Activated naive CD4-positive, alpha-beta T cell treated with anti-CD3 and anti-CD28 coated beads for 36 hours (primary cell): Measurements from ENCODE around the gene CNTNAP1. TPM values are rescaled to one million over a fixed set of nuclear protein-coding genes. Genes with fewer than 3 reads are reported as not detected.

ENCODE experiments used
- CTCF ChIA-PET: fragments of 350-600 bp; sonication (Branson Sonifier 250); formaldehyde crosslinking; loops from one replicate; lab custom pipeline; 2021; ENCODE audit warnings: antibody characterized with exemption; lab: Charles Lee
- DNase-seq: peaks from one replicate; pipeline ENCODE4 v3.0.0-alpha.2; 2020
- H3K27ac Mint-ChIP-seq: one replicate; pipeline ENCODE4 v1.8.0; 2021; ENCODE audit warnings: mild to moderate bottlenecking, mixed read lengths
- H3K27me3 Mint-ChIP-seq: one replicate; pipeline ENCODE4 v1.8.0; 2021; ENCODE audit warnings: low read depth, mixed read lengths
- H3K36me3 Mint-ChIP-seq: one replicate; pipeline ENCODE4 v1.8.0; 2021; ENCODE audit warnings: low read depth, mixed read lengths
- H3K4me1 Mint-ChIP-seq: one replicate; pipeline ENCODE4 v1.8.0; 2021; ENCODE audit warnings: low read depth, mixed read lengths
- H3K4me3 Mint-ChIP-seq: one replicate; pipeline ENCODE4 v1.8.0; 2021; ENCODE audit warnings: mild to moderate bottlenecking, moderate library complexity, mixed read lengths
- H3K9me3 Mint-ChIP-seq: one replicate; pipeline ENCODE4 v1.8.0; 2021; ENCODE audit warnings: mixed read lengths
- intact Hi-C: fragments of 100-400 bp; cut with micrococcal nuclease; formaldehyde crosslinking; loops from one replicate; pipeline ENCODE4 v1.15.1; 2023
- total RNA-seq, 2 experiments: library from RNA; stranded (reverse); gene quantifications; one replicate each; pipeline ENCODE4 v1.2.3, GENCODE V29; 2021

The CNTNAP1 gene
- total RNA-seq, 2 experiments from 2014 or later: 1.4 to 1.5 TPM

DNA sequence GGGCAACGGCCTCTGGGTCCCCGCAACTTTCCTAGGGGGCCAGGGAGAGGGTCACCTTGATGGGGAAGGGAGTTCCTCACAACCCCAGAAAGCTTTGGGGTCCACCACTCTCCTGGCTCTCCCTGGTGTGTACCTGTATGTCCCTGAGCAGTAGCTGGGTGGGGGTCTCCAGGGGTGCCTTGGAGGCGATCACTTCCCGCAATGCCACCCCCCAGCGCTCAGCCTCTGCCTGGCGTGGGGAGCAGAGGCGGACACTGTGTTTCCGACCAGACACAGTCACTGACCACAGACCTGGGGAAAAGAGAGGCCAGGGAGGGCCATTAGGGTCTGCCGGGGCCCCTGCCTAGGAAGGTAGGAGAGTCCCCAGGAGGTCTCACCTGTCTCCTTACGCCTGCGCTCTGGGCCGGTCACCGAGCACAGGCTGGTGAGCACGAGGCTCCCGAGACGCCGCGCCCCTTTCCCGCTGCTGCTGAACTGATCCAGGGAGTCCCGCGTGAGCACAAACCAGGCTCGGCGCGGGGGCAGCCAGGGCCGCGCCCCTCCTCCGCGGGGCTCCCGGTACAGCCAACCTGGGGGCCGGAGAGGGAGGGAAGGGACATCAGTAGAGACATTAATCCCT is 9.0 kb upstream of the CNTNAP1 start:
- H3K9me3 Mint-ChIP-seq: no peaks in the 10 kb centered on the region
- CTCF ChIA-PET: interaction anchor here (0.6 to 1.6 kb wide), 3 partner anchors 12 to 95 kb away, joined by 3 to 5 read pairs (median 4); no protein-coding TSS in a partner anchor

DNA sequence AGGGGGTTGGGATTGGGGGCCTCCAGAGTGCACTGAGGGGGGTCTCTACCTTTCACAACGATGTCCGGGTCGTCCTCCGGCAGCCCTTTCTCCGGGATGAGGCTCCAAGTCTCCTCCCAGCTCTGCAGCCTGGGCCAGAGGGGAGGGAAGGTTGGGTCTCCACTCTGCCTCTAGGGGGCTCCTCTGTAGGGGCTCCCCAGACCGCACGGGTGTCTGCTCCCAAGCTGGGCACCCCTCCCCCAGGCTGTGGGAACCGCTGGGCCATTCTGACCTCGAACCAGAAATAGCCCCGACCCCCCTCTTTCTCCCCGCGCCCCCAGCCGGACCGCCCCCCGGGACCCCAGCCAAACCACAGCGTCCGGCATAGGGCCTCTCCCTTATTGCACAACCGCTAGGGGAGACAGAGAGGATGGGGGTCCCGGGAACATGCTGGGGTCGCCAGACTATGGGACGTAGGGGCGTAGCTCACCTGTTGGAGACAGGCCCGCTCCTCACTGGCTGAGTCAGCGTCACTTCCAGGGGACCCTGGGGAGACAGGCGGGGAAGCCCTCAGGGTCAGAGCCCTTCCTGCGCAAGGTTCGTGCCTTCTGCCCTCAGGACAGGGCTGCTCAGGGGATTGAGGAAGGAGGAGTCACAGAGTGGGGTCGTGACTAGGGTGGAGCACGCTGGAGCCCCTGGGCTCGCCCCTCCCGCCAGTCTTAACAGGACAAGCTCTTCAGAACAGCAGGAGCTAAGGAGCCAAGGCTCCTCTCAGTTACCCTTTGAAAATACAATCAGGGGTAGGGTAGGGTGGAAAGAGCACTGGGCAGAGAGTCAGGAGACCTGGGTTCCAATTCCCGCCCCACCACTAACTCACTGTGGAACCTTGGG is 8.2 kb upstream of the CNTNAP1 start:
- peaks cover 46% of the 10 kb centered on the region for H3K4me1 Mint-ChIP-seq
- no peaks in the 10 kb centered on the region for H3K9me3 Mint-ChIP-seq
- H3K27ac Mint-ChIP-seq: no peak overlapping the region
- intact Hi-C loops: loop anchor here (10.0 kb wide), 2 partner anchors 249 to 329 kb away; partner anchors contain the start of gene CAVIN1
- no peak overlapping the region for H3K4me3 Mint-ChIP-seq
- CTCF ChIA-PET: interaction anchor here (0.6 to 1.6 kb wide), 5 partner anchors 13 to 74 kb away, joined by 3 to 5 read pairs (median 3); no protein-coding TSS in a partner anchor
- H3K36me3 Mint-ChIP-seq: no peaks in the 10 kb centered on the region
- peaks cover 53% of the 10 kb centered on the region for H3K27me3 Mint-ChIP-seq
- DNase-seq: peak; percentile 40

More for the DNA sequence above, 9.0 kb upstream of the CNTNAP1 start:
- intact Hi-C loops: loop anchor here (10.0 kb wide), 2 partner anchors 249 to 329 kb away; partner anchors contain the start of gene CAVIN1
- DNase-seq: no peak
- Mint-ChIP-seq H3K4me1 (peaks cover 42% of the 10 kb centered on the region), H3K27ac (no peak overlapping the region), H3K4me3 (no peak overlapping the region), H3K36me3 (no peaks in the 10 kb centered on the region), H3K27me3 (peaks cover 54% of the 10 kb centered on the region)

DNA sequence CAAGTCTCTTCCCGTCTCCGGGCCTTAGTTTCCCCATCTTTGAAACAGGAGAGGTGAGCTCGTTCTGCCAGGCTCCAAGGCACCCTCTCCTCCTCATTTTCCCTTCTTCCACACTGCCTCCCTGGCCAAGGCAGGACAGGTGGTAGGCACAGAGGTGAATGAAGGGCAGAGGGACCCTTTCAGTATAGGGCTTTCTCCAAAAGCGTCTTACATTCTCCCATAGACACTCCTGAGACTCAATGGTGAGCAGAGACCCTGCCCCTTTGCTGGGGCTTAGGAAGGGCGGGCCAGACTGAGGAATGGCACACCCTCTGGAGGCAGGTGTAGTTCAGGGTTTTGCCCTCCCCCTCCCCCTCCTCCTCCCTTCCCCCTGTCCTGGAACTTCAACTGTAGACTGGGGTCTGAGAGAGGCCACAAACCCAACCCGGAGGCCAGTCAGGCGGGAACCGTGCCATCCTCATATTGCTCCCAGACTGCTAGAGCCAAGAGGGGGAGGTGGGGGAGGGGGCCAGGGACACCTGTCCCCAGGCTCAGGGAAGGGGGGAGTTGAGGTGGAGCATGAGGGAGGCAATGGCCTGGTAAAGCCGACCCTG is 7.5 kb upstream of the CNTNAP1 start:
- intact Hi-C loops: loop anchor here (5.0 to 10.0 kb wide), 5 partner anchors 143 to 563 kb away; partner anchors contain the start of genes CAVIN1 and DHX58
- Mint-ChIP-seq H3K27me3 (peaks cover 47% of the 10 kb centered on the region), H3K4me3 (no peak overlapping the region), H3K9me3 (no peaks in the 10 kb centered on the region), H3K36me3 (no peaks in the 10 kb centered on the region), H3K4me1 (peaks cover 52% of the 10 kb centered on the region), H3K27ac (no peak overlapping the region)
- CTCF ChIA-PET: interaction anchor here (0.6 to 1.6 kb wide), 4 partner anchors 13 to 75 kb away, joined by 3 to 5 read pairs (median 3); no protein-coding TSS in a partner anchor
- DNase-seq: no peak

DNA sequence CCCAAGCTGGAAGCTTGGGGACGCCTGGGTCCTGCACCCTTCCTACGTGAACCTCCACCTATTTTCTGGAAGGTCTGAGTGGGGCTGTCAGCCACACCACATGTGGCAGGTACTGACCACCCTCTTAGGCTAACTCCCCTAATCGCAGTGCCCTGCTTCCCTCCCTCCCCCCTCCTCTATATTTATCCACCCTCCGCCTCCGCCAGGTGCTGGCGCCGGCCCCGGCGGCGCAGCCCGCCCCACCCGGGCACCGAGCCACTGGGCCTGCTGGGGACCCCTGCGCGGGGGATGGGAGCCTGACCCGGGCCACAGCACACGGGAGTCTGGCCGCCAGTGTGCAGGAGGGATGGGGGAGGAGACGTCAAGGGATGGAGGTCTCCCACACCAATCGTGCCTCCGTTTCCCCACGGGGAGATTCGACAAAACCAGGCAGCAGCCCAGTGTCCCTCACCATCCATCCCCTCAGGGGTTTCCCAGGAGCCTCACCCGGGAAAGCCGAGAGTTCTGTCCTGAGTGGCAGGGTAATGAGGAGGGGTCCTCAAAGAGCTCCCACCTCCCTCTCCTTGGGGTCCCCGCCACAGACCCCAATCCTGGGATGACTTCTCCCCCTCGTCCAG is 6.9 kb upstream of the CNTNAP1 start:
- intact Hi-C loops: loop anchor here (5.0 to 10.0 kb wide), 5 partner anchors 143 to 563 kb away; partner anchors contain the start of genes CAVIN1 and DHX58
- peaks cover 48% of the 10 kb centered on the region for H3K27me3 Mint-ChIP-seq
- CTCF ChIA-PET: interaction anchor here (0.7 to 2.2 kb wide), 2 partner anchors 18 to 97 kb away, joined by 6 to 9 read pairs; no protein-coding TSS in a partner anchor
- no peak overlapping the region for H3K4me3 Mint-ChIP-seq
- DNase-seq: no peak
- no peaks in the 10 kb centered on the region for H3K36me3 Mint-ChIP-seq
- H3K4me1 Mint-ChIP-seq: peaks cover 53% of the 10 kb centered on the region
- no peaks in the 10 kb centered on the region for H3K9me3 Mint-ChIP-seq
- no peak overlapping the region for H3K27ac Mint-ChIP-seq

DNA sequence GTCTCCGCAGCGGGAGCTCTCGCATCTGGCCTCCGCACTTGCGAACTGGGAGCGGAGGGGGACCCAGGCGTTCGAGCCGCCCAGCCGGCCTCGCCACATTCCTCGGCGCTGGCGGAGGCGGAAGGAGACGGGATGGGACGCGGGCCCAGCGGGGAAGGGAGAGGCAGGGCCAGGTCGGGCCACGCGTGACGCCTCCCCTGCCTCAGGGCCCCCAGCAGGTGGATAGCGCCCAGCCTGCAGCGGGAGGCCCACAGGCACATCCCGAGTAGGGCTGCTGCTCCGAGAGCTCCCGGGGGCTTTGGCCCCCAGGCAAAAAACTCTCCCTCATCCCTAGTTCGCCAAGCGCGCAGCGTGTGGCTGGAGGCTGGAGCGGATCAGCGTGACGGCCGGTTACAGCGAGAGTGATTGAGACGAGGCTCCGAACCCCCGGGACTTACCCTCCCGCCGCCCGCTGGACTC is 6.3 kb upstream of the CNTNAP1 start:
- intact Hi-C loops: loop anchor here (5.0 to 10.0 kb wide), 5 partner anchors 144 to 564 kb away; partner anchors contain the start of genes CAVIN1 and DHX58
- no peak for DNase-seq
- CTCF ChIA-PET: interaction anchor here (0.7 to 2.2 kb wide), 2 partner anchors 19 to 98 kb away, joined by 6 to 9 read pairs; no protein-coding TSS in a partner anchor
- Mint-ChIP-seq H3K4me1 (peaks cover 47% of the 10 kb centered on the region), H3K4me3 (peak overlapping the region; percentile 88), H3K27me3 (peaks cover 46% of the 10 kb centered on the region), H3K36me3 (no peaks in the 10 kb centered on the region), H3K27ac (no peak overlapping the region), H3K9me3 (no peaks in the 10 kb centered on the region)

DNA sequence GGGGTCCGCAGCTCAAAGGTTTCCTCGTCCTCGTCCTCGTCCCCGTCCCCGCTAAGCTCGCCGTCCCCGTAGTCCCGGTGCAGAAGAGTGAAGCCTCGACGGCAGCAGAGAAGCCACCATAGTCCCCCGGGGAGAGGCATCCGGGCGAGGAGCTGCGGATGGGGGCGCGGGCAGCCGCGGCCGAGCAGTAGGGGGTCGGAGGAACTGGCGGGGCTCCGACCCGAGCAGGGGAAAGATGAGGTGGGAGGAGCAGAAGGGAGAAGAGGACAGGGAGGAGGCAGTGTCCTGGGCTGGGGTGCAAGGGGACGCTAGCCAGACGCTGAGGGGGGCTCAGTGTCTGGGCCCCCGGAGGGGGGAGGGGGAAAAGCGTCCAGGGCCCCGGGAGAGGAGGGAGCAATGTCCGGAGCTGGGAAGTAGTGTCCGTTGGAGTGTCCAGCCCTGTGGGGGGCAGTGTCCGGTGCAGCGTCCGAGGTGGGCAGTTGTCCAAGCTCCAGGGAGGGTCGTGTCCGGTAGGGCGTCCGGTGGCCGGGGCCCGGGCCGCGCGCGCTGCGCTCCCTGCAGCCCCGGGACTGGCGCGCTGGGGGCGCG is 5.8 kb upstream of the CNTNAP1 start, which contains the start of gene PLEKHH3:
PLEKHH3 (minus strand) TSS at position 571 of the 588 bp plus-strand sequence; CDS start at position 140, 431 bp downstream.
- Mint-ChIP-seq H3K27ac (peak within 1 kb of the TSS; percentile 41), H3K4me3 (peak within 1 kb of the TSS; percentile 88), H3K36me3 (no peaks in the 10 kb centered on the region), H3K9me3 (no peaks in the 10 kb centered on the region), H3K27me3 (peaks cover 46% of the 10 kb centered on the region), H3K4me1 (peaks cover 47% of the 10 kb centered on the region)
- intact Hi-C loops: loop anchor here (5.0 to 10.0 kb wide), 5 partner anchors 144 to 564 kb away; partner anchors contain the start of genes CAVIN1 and DHX58
- CTCF ChIA-PET: interaction anchor here (0.7 to 2.2 kb wide), 4 partner anchors 17 to 141 kb away, joined by 4 to 9 read pairs (median 6); partner anchors contain the start of genes NAGLU and TUBG2
- DNase-seq: peak; percentile 27

DNA sequence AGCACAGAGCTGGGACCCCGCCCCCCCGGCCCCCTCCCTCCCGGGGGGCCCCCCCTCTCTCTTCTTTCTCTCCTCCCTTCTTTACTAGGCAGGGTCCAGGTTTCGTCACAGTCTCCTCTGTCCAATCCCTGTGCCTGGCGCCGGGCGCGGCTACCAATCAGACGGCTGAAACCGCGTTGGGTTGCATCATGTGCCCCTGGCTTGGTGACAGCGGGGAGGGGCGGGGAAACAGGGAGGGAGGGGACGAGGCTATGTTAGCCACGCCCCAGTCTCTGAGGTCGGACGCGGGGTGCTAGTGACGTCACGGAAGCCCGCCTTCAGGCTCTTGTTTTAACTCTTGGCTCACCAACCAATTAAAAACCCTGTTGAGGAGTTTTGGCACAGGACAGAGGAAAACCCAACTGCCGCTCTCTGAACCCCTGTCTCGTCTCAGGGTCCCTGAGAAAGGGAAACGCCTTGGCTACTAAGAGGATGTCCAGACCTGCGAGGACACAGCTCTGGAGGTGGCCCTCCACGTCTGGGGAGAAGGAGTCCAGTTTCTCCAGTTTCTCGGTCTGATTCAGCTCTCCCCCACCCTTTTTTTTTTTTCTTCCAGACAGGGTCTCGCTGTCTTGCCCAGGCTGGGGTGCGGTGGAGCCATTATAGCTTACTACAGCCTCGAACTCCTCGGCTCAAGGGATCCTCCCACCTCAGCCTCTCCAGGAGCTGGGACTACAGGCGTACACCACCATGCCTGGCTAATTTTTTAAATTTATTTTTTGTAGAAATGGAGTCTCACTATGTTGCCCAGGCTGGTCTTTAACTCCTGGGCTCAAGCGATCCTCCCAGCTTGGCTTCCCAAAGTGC is 5.1 kb upstream of the CNTNAP1 start:
- H3K4me3 Mint-ChIP-seq: peak overlapping the region; percentile 88
- no peaks in the 10 kb centered on the region for H3K36me3 Mint-ChIP-seq
- DNase-seq: peak; percentile 100
- peaks cover 51% of the 10 kb centered on the region for H3K4me1 Mint-ChIP-seq
- peak overlapping the region; percentile 41 for H3K27ac Mint-ChIP-seq
- intact Hi-C loops: loop anchor here (5.0 to 10.0 kb wide), 5 partner anchors 145 to 565 kb away; partner anchors contain the start of genes CAVIN1 and DHX58
- CTCF ChIA-PET: interaction anchor here (0.6 to 2.2 kb wide), 5 partner anchors 18 to 141 kb away, joined by 3 to 9 read pairs (median 4); partner anchors contain the start of genes NAGLU and TUBG2
- no peaks in the 10 kb centered on the region for H3K9me3 Mint-ChIP-seq
- peaks cover 48% of the 10 kb centered on the region for H3K27me3 Mint-ChIP-seq

DNA sequence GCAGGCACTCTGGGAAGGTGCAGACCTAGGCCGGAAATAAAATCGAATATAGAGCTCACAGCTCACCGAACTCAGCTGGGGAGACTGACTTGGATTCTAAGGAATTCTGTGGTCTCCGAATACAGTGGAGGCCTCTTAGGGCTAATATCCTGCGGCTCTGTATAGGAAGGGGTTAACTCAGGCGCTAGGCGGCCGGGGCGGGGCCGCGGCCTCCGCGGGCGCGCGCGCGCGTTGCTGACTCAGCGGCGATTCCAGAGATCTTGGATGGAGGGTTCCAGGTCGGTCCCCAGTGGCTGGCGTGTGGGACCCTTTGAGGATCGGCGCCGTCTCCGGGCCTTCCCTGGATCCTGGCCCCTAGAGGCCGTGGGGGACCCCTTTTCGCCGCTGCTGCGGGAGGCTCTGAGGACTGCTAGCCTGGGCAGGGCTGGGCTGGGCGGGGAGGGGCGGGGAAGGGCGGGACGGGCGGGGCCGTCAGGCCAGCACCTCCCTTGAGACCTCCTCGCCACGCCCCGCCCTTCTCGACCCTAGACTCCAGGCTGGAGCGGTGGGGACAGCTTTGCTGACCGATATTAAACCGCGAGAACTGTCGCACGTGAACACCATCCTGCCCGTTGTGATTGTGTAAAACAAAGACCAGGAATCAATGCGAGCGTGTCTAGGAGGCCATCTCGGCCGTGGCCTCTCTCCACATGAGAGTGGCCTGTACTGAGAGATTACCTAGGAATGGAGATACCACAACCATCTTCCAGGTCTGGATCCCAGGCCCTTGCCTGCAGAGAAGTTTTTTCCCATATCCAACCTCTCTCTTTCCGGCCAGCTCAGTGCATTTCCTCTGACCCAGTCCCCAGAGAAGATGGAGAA is 4.2 kb upstream of the CNTNAP1 start:
- intact Hi-C loops: loop anchor here (1.0 to 10.0 kb wide), 10 partner anchors 27 to 759 kb away; partner anchors contain the start of genes ACLY, CAVIN1, DHX58 and EZH1
- no peaks in the 10 kb centered on the region for H3K9me3 Mint-ChIP-seq
- peaks cover 58% of the 10 kb centered on the region for H3K4me1 Mint-ChIP-seq
- peak; percentile 78 for DNase-seq
- CTCF ChIA-PET: interaction anchor here (0.5 to 3.2 kb wide), 10 partner anchors 7 to 748 kb away, joined by 3 to 33 read pairs (median 4); partner anchors contain the start of genes NAGLU, ODAD4, PSMC3IP and RETREG3
- H3K27ac Mint-ChIP-seq: peak overlapping the region; percentile 77
- H3K4me3 Mint-ChIP-seq: peak overlapping the region; percentile 88
- H3K36me3 Mint-ChIP-seq: no peaks in the 10 kb centered on the region
- H3K27me3 Mint-ChIP-seq: peaks cover 50% of the 10 kb centered on the region

DNA sequence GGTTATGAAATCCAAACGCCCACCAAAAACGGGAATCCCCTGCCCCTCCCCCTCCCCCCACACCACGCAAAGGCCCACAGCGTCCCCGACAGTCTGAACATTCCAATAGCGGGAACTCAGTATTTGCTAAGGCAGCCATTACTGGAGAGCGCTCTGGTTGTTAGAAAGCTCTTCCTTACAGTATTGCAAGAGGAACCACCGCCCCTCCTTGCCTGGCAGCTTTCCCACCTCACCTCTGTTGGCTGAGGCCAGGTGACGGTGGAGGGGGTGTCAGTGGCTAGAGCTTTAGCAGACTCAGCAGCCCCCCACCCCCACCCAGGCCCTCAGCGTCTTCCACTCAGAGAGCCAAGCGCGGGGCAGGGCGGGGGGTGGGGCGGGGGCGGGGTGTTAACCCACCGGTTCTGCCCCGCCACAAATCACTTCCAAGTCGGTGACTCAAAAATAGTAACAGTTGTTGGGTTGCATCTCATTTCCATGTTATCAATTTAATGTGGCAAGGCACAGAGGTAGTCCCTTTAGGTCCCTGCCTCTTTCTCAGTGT is 3.3 kb upstream of the CNTNAP1 start:
- H3K27ac Mint-ChIP-seq: peak overlapping the region; percentile 69
- peaks cover 56% of the 10 kb centered on the region for H3K27me3 Mint-ChIP-seq
- peaks cover 65% of the 10 kb centered on the region for H3K4me1 Mint-ChIP-seq
- peak overlapping the region; percentile 88 for H3K4me3 Mint-ChIP-seq
- H3K9me3 Mint-ChIP-seq: no peaks in the 10 kb centered on the region
- DNase-seq: peak; percentile 58
- CTCF ChIA-PET: interaction anchor here (0.5 to 3.2 kb wide), 11 partner anchors 8 to 114 kb away, joined by 3 to 33 read pairs (median 3); partner anchors contain the start of genes PSMC3IP, RETREG3, TUBG1 and TUBG2
- intact Hi-C loops: loop anchor here (1.0 to 10.0 kb wide), 12 partner anchors 26 to 760 kb away; partner anchors contain the start of genes ACLY, BECN1, CAVIN1 and DHX58
- no peaks in the 10 kb centered on the region for H3K36me3 Mint-ChIP-seq
